GM21529 (cell line): Measurements from ENCODE around the gene COL8A1.
A peak's percentile ranks its signal among the peaks of the same experiment; 100 is the strongest.
"Not testable (repeated sequence)": the region's sequence is repeated elsewhere in the genome, so short reads cannot be mapped to it uniquely, and the experiment has no call there.

ENCODE experiments used
- ATAC-seq: cut with Tn5 transposase; IDR thresholded peaks from one replicate; pipeline ENCODE4 v1.9.1; 2021; ENCODE audit not compliant: unreplicated experiment

Gene COL8A1

GRCh38 chr3:99704417-99704816 is 66.0 kb downstream of the COL8A1 start:
- ATAC-seq = no peak

GRCh38 chr3:99706410-99706809 is 68.0 kb downstream of the COL8A1 start:
- ATAC-seq = no peak

GRCh38 chr3:99708207-99708745 is 69.9 kb downstream of the COL8A1 start:
- ATAC-seq = no peak

GRCh38 chr3:99709686-99710085 is 71.3 kb downstream of the COL8A1 start:
- ATAC-seq = no peak

- no peak for ATAC-seq
These were observed 71.7 kb downstream of the COL8A1 start for GRCh38 chr3:99710094-99710493.

GRCh38 chr3:99711351-99711750 is 73.0 kb downstream of the COL8A1 start:
- no peak for ATAC-seq

GRCh38 chr3:99712291-99712954 is 74.0 kb downstream of the COL8A1 start:
- no peak for ATAC-seq

- no peak for ATAC-seq
These were observed 75.0 kb downstream of the COL8A1 start for GRCh38 chr3:99713440-99713839.

- ATAC-seq = no peak
These were observed 75.8 kb downstream of the COL8A1 start for GRCh38 chr3:99714146-99714545.

- no peak for ATAC-seq
These were observed 76.2 kb downstream of the COL8A1 start for GRCh38 chr3:99714575-99714974.

GRCh38 chr3:99716463-99716995 is 78.1 kb downstream of the COL8A1 start:
- no peak for ATAC-seq

- no peak for ATAC-seq
These were observed 82.7 kb downstream of the COL8A1 start for GRCh38 chr3:99720985-99721632.

- ATAC-seq = no peak
These were observed 83.2 kb downstream of the COL8A1 start for GRCh38 chr3:99721633-99722007.

GRCh38 chr3:99724276-99724675 is 85.9 kb downstream of the COL8A1 start:
- ATAC-seq = no peak

- no peak for ATAC-seq
These were observed 92.5 kb downstream of the COL8A1 start for GRCh38 chr3:99730870-99731269.

- ATAC-seq = no peak
These were observed 93.1 kb downstream of the COL8A1 start for GRCh38 chr3:99731499-99731898.

GRCh38 chr3:99740371-99740770 is 102.0 kb downstream of the COL8A1 start:
- ATAC-seq = not testable (repeated sequence)

GRCh38 chr3:99741588-99741987 is 103.2 kb downstream of the COL8A1 start:
- no peak for ATAC-seq

GRCh38 chr3:99747915-99748314 is 109.5 kb downstream of the COL8A1 start:
- no peak for ATAC-seq

- ATAC-seq = no peak
These were observed 113.3 kb downstream of the COL8A1 start for GRCh38 chr3:99751649-99752048.

GRCh38 chr3:99753268-99753975 is 115.0 kb downstream of the COL8A1 start:
- peak; percentile 94 for ATAC-seq

- no peak for ATAC-seq
These were observed 117.4 kb downstream of the COL8A1 start for GRCh38 chr3:99755831-99756230.
